HG03135 (cell line): ENCODE results near the gene LSM10.

ENCODE experiments used
- ATAC-seq: cut with Tn5 transposase; IDR thresholded peaks from one replicate; pipeline ENCODE4 v1.9.1; 2021; ENCODE audit warnings: mild to moderate bottlenecking, moderate library complexity; ENCODE audit not compliant: unreplicated experiment

LSM10 gene

DNA sequence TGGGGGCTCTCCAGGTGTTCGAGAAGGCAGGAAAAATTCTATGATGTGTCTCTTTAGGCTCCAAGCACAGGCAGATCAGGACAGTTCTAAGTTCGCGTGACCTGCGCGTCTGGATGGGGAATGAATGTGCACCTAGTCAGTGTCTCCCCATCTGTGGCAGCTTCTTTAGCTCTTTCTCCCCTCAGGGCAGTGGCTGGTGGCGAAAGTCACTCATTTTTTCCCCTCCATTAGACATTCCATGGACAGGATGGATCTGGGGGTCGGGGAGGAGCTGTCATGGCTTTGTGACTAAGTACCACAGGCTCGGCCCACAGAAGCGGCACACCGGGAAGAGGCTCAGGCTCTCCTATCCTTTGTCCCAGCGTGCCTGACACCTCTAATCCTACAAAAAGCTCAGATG, 43.2 kb downstream of the LSM10 start:
- ATAC-seq = no peak

DNA sequence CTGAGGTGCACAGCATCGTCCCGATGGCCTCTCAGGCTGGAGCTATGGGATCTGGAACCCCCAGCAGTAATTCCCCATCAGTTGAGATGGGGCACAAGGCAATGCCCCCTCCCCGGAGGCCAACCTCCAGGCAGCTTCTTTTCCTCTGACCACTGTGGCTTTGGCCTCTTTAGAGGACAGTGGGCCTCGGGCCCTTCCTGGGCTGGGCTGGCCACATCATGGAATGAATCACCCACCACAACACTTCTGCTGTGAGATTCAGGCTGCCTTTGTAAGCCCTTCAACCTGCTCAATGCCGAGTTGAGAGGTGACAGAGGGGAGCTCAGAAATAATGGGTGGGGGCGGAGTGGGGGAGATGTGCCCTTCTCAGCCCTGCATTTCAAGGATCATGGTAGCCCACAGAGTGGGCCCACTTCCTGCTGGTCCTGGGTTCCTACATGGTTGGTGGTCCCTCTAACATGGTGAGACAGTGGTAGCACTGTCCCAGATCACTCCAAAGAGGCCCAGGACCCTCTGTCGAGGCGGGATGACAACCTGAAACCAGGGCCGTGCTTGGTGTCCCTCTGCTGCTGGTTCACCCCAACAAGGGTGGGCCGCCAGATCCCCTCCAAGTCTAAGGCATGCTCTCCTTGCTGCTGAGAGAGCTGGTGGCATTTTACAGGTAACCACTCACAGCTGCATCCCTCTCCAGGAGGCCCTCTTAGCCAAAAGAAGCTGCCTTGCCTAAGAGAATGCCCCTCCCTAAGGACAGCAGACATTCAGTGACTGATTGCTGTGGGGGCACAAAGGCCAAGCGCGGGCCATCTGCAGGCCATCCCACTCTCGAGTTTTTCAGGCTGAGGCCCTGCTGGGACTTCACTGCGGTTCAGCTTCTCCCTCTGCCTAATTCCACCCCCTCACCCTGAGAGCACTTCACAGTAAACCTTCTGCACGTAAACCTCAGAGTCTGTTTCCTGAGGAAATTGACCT, 44.5 kb downstream of the LSM10 start:
- ATAC-seq = no peak

DNA sequence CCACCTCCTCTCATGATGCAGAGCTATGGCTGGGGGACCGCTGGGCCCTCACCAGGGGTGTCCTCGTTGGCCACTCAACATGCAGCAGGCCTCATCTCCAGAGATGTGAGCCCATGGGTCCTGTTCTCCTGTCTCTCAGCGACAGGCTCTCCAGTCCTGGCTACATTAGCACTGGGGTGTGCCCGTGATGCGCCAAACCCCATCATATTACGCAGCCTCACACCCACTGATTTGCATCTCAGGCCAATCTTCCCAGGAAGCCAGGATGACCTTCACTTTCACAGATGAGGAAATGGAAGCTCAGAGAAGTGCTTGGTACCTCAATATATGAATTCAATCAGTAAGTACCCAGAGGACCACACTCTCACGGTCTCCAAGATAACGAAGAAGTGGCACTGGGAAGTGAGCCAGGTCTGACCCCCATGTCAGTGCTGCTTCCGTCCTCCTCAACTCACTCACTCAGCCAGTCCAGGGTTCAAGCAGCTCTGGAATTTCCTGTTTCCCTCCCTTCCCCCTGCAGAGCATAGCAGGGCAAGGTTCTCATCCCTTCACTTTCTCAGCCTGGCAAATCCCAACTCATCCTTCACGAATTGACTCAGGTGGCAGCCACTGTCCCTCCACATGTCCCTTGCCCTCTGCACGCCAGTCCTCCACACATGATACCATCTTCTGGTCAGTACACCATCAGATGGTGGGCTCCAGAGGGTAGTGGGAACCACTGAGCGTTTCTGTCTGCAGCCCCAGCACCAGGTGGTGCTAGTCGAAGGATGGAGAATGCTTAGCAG, 45.4 kb downstream of the LSM10 start:
- ATAC-seq = no peak

DNA sequence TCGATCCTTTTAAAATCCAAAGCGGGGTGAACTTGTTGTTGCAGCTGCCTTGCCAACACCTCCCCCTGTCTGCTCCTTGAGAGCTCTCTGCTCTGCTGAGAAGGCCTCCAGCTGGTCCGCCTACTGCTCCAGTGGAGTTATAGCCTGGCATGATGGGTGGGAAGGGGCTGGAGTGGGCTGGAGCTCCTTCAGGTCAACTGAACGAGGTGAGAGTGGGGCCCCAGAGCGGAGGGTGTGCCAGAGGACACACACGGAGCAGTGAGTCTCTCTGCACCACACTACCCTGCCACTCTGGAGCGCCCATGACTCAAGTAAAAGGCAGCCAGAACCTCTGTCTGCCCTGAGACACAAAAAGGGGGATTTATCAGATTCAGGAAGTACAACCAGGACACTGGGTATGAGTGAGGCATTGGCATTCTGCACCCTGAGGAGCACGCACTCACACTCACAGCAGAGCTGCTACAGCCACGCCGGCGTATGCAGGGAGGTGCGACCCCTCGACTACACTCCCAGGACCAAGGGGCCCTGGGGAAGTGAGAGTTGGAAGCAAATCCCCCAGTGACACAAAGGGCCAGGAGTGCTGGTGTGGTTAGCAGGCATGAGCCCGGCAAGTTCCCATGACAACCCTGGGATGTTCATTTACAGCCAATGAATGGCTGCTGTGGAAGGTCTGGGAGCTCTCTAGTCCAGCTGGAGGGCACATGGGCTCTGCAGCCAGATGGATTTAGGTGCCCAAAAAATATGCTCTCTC, 46.3 kb downstream of the LSM10 start:
- no peak for ATAC-seq

DNA sequence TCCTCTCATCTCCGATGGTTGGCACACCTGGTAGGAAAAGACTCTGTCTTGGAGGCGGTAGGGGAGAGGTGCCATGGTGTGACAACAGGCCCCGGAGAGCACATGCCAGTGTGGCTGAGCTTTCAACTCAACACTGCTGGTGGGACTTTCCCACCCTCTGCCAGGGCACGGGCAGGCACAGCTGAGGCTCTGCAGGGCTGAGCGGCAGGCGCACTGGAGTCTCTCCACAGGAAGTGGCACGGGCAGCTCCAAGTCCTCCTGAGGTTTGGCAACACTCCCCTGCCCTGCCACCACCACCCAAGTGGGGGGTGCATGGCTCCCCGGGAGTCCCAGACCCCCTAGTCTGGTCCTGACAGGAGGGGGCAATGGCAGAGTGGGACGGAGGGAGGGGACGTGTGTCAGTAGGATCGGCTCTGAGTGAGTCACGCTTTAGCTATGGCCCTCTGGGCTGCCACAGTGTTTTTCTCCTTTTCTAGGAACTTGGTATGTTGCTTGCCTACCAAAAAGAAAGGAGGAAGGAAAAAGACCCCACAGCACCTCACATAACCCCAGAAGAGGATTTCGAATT, 47.0 kb downstream of the LSM10 start:
- no peak for ATAC-seq

DNA sequence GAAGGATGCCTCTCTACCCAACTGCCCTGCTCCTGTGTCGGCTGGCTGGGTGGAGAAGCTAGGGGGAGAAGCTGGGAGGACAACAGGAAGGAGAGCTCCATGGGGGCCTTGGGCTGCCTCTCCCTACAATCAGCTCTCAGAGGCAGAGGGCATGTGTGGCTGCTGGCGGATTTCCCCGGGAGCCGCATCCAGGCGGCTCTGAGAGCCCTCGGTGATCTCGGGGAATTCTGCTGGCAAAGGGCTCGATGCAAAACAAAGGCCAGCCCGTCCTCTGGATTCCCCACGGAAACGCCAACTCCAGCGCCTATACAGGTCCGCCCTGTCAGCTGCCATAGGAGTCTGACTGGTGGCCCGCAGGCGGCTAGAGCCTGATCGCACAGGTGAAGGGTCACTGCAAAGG, 47.9 kb downstream of the LSM10 start:
- no peak for ATAC-seq

DNA sequence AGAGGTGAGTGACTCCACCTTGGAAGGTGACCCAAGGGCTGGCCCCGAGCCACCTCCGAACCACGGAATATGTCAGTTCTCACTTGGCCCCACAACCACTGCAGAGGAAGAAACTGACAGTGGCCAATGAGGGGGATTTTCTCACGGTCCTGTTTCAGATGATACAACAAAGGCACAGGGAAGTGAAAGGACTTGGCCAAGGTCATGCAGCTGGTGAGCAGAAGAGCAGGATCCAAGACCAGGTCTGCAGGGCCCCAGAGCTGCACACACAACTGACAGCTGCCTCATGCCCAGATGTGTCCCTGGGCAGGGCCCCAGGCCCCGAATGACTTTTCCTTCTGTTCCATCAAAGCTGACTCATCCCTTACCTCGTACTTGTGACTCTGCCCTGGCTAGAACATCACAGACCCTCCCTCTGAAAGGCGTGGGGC, 48.5 kb downstream of the LSM10 start:
- ATAC-seq = peak; percentile 63

DNA sequence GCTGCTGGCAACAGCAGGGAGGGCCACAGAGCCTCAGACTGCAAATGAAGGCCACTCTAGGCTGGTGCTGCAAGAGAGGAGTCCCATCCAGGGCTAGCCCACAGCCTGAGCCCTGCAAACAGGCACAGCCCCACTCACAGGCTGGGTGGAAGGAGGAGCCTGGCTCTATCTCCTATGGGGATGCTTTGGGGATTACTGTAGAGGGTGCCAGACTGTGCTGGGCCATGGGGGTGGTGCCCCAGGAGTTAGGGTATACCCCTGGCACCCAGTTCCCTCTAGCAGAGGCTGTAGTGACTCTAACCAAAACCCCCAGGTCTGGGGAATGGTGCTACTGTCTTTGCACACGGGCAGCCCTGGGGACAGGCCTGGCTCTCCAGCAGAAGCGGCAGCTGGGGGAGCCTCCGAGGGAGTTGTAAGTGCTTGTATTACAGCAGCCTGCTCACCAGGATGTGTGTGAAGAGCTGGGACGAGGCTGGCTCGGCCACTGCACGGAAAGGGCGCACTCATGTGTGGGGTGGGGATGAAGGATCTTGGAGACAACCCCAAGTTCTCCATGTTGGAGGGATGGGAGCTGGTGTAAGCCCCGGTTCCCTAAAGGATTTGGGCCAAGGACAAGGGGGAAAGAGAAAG, 50.9 kb downstream of the LSM10 start:
- ATAC-seq = no peak

DNA sequence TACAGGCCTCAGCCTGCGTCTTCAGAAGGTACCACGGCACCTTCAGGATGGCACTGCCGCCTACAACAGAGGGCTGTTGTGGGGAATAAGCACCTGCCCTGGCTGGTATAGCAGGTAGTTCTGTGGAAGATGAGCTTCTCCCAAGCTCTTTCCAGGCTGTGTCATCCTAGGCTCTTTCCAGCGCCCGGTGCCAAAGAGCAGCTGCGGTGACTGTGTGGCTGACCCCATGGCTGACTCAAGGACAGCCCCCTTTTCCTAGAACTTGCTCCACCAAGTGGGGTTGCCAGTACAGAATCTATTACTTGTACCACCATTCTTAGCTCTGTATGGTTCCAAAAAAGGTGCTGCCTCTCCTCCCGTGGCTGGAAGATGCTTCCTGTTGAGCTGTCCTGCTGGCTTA, 52.4 kb downstream of the LSM10 start:
- ATAC-seq = no peak

DNA sequence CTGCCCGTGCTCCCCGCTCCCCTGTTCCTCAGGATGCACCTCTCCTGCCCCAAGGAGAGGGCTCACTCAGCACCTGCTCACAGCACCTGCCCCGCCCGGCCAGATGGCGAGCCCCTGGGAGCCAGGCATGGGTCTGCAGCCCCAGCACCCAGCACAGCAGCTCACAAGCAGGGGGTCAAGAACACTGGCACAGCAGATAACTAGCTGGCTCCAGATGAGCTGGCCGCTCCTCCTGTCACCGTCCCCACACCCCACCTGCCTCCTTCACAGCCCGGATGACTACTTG, 53.4 kb downstream of the LSM10 start:
- ATAC-seq = no peak

DNA sequence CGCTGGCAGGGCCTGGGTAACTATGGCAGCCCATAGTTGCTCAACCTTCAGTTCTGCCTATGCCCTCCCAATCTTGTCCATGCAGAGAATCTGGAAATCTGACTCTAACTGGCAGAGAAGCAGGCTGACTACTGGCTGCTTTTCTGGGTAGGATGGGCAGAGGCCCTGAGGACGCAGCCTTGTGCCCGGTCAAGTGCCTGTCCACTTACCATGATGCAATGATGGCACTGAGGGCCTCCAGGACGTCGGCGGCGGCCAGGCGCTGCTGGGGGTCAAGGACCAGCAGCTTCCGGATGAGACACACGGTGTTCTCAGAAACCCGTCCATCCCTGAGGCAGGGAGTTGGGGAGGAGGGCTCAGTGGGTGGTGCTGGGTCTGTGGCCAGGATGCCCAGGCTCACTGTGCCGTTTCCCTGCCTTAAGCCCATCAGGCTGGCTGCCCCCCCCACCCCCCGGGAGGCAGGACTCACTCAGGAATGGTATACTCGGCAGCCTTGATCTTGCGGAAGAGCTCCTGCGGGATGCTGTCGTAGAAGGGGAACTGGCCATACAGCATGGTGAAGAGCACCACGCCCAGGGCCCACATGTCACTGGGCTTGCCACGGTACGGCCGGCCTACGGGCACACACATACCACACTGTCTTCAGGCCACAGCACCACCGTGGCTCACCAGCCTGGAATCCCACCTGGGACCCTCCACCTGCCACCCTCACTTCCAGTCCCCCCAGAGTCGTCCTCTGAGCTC, 53.9 kb downstream of the LSM10 start:
- no peak for ATAC-seq
